Sigmoid colon (tissue), 7 donors: ENCODE measurements around the gene BACE2. TPM values are rescaled to one million over a fixed set of nuclear protein-coding genes. Genes with fewer than 3 reads are reported as not detected.
"Not testable (repeated sequence)": the region's sequence is repeated elsewhere in the genome, so short reads cannot be mapped to it uniquely, and the experiment has no call there.

Experiments
- DNase-seq: peaks from one replicate; pipeline ENCODE4 v3.0.0-alpha.2; 2019
- H3K27ac ChIP-seq, 4 donors: fragments of 200-600 bp; sonication (generic); one replicate each; pipeline ENCODE4 v1.5.1; 2016 to 2019; ENCODE audit warnings: mild to moderate bottlenecking in 1 of 4
- H3K27me3 ChIP-seq, 3 donors: fragments of 200-600 bp; sonication (generic); one replicate each; pipeline ENCODE4 v1.5.1; 2019; ENCODE audit warnings: mild to moderate bottlenecking in 1 of 3
- H3K36me3 ChIP-seq, 4 donors: fragments of 200-600 bp; sonication (generic); one replicate each; pipeline ENCODE4 v1.5.1; 2016 to 2019
- H3K4me1 ChIP-seq, 4 donors: fragments of 200-600 bp; sonication (generic); one replicate each; pipeline ENCODE4 v1.5.1; 2017 to 2019
- H3K4me3 ChIP-seq, 4 donors: fragments of 200-600 bp; sonication (generic); one replicate each; pipeline ENCODE4 v1.5.1; 2017 to 2019; ENCODE audit warnings: mild to moderate bottlenecking in 2 of 4, moderate library complexity in 1 of 4
- H3K9me3 ChIP-seq, 4 donors: fragments of 200-600 bp in 3 of 4; sonication (generic) in 3 of 4; one replicate each; pipeline versions ENCODE4 v1.5.1 to v1.6.1; 2013 to 2019
- EP300 ChIP-seq, 4 donors: sonication (generic); formaldehyde crosslinking; IDR thresholded peaks; one replicate each; pipeline ENCODE4 v1.6.1; 2017; ENCODE audit warnings: antibody characterized with exemption in 4 of 4
- POLR2A ChIP-seq, 2 donors: fragments of 450-650 bp; IDR thresholded peaks; one replicate each; pipeline ENCODE4 v1.6.1; 2016; ENCODE audit warnings: antibody characterized with exemption in 2 of 2, mild to moderate bottlenecking in 2 of 2, moderate library complexity in 2 of 2
- POLR2AphosphoS5 ChIP-seq, 4 donors: sonication (generic); formaldehyde crosslinking; IDR thresholded peaks; one replicate each; pipeline ENCODE4 v1.6.1; 2017; ENCODE audit warnings: antibody characterized with exemption in 4 of 4
- WGBS, 2 donors: extraction: QIAGEN DNeasy Blood & Tissue Kit; methylation state at CpG; one replicate each; pipeline ENCODE4 v1.1.7; 2013; 5-methylcytosine and 5-hydroxymethylcytosine counted together
- intact Hi-C: fragments of 100-400 bp; cut with DNase I; formaldehyde crosslinking; loops from one replicate; pipeline ENCODE4 v1.15.1; 2023
- polyA plus RNA-seq, 3 donors: library from polyadenylated mRNA; stranded (reverse); fragments of 200-250 nt; gene quantifications; one replicate each; pipeline ENCODE4 v1.2.3, GENCODE V29; 2013
- total RNA-seq, 4 donors: library from RNA; depleted of rRNA; stranded (reverse); fragments of >200 nt; gene quantifications; one replicate each; pipeline ENCODE4 v1.1.0, GENCODE V29; 2016
- TF ChIP-seq, protein P1 (sequence below), 4 experiments: fragments of 450-650 bp in 3 of 4; fragments of 200-600 bp in 1 of 4; IDR thresholded peaks; one replicate each; pipeline ENCODE4 v1.5.1; 2016 to 2019; ENCODE audit warnings: antibody characterized with exemption in 4 of 4, mild to moderate bottlenecking in 3 of 4, moderate library complexity in 2 of 4
- donor health status: healthy with polysubstance abuse.
- donor health status: Bipolar disorder and iron deficiency.
- donor health status: healthy.

BACE2 gene
- total and polyA plus RNA-seq, 7 donors, result 12.0 to 204 (median 52.8) TPM

DNA sequence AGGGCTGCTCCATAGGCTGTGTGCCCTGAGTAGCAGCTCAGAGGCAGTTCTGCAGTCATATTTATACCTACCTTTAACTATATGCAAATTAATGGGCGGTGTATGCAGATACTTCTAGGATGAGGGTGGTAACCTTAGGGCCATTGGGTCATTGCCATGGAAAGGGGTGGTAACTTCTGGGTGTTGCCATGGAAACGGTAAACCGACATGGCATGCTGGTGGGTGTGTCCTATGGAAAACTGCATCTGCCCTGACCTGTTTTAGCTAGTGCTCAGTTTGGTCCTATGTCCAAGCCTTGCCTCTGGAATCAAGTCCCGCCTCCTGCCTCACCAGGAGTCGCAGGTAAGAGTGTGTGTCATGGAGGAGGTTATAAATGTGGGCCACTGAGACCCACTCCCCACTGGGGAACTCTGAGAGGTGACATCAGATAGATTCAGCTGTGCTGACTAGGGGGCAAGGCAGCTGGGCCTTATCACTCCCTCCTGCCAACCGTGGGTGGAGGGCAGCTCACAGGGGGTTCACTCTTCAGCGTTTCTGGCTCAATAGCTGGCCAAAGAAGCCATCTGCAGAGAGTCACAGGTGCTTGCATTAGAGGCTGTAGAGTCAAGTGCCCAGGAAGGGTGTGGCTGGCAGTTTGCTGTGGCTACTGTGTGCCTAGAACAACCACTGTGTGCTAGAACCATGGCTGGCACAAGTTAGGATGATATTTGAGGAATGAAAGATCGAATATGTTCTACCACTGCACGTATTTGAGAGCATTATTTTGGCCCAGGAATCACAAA lies 19.0 kb downstream of the BACE2 start:
- DNase-seq, result no peak
- intact Hi-C loops, result no loop called here
- Histone ChIP-seq H3K4me3 (no peak overlapping the region), H3K27me3 (no peaks in the 10 kb centered on the region), H3K4me1 (no peaks in the 10 kb centered on the region), H3K36me3 (no peaks in the 10 kb centered on the region), H3K9me3 (no peaks in the 10 kb centered on the region), H3K27ac (no peak overlapping the region)
- TF ChIP-seq POLR2AphosphoS5 (IDR thresholded peaks at IDR 0.05), result no peak
- TF ChIP-seq, protein P1, sequence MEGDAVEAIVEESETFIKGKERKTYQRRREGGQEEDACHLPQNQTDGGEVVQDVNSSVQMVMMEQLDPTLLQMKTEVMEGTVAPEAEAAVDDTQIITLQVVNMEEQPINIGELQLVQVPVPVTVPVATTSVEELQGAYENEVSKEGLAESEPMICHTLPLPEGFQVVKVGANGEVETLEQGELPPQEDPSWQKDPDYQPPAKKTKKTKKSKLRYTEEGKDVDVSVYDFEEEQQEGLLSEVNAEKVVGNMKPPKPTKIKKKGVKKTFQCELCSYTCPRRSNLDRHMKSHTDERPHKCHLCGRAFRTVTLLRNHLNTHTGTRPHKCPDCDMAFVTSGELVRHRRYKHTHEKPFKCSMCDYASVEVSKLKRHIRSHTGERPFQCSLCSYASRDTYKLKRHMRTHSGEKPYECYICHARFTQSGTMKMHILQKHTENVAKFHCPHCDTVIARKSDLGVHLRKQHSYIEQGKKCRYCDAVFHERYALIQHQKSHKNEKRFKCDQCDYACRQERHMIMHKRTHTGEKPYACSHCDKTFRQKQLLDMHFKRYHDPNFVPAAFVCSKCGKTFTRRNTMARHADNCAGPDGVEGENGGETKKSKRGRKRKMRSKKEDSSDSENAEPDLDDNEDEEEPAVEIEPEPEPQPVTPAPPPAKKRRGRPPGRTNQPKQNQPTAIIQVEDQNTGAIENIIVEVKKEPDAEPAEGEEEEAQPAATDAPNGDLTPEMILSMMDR (IDR thresholded peaks at IDR 0.05), result no peak
- WGBS, 2 donors, result 60 to 77% methylated on average over 9 of the region's 9 CpGs

DNA sequence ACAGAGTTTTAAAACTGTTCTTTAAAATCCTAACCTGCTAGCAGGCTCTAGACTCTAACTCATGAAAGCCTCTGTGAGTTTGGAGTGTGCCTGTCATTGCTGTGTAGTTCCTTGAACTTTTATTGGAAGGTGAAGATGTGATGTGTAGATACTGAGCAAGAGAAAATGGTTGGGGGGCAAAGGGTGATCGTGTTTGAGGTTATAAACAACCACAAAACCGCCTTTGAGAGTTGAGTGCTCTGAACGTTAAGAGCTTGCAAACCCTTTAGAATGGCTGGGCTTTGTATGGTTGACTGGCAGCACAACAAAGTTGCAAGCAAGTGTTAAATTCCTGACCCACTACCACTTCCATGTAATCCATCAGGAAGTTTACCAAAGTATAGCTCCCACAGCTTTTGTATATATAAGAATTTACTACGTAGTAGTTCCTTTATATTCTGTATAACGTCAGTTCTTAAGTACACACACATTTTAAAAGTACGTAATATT lies 19.6 kb downstream of the BACE2 start:
- Histone ChIP-seq H3K9me3 (no peaks in the 10 kb centered on the region), H3K36me3 (no peaks in the 10 kb centered on the region), H3K4me3 (no peak overlapping the region), H3K27me3 (no peaks in the 10 kb centered on the region), H3K4me1 (no peaks in the 10 kb centered on the region), H3K27ac (no peak overlapping the region)
- intact Hi-C loops, result no loop called here
- WGBS, 2 donors, result 65 to 66% methylated on average over 6 of the region's 6 CpGs
- TF ChIP-seq, protein P1 (IDR thresholded peaks at IDR 0.05), result no peak
- TF ChIP-seq EP300 (IDR thresholded peaks at IDR 0.05) (no peak), POLR2A (IDR thresholded peaks at IDR 0.05) (no peak), POLR2AphosphoS5 (IDR thresholded peaks at IDR 0.05) (no peak)
- DNase-seq, result no peak

DNA sequence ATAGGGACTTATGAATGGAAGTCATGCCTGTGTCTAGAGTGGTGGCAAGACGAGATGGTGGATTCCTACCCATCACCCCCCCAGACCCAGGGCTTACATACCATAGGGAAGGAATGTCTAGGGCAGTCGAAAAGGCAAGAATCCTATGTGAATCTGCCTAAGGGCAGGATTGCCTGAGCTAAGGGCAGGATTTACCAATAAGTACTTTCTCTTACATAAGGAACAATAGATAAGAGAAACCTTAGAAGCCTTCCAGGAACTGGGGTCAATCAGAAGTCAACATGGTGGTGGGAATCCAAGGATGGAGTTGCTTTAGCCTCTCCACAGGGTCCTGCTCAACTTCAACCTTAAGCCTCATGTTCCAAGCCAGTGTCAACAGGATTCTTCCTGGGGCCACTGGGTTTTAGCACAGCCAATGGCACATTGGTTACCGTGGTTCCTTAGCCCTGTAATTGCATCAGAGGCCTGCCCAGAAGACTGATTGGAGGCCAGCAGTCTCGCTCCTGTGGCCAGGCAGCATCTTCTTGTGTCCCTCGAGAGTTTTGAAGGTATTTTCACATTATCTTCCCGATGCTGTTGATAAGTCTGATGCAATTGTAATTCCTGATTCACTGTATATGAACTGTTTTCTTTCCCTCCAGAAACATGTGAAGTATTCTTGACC lies 20.7 kb downstream of the BACE2 start:
- no peak overlapping the region for H3K27ac ChIP-seq
- H3K9me3 ChIP-seq, result no peaks in the 10 kb centered on the region
- H3K27me3 ChIP-seq, result no peaks in the 10 kb centered on the region
- no peaks in the 10 kb centered on the region for H3K4me1 ChIP-seq
- DNase-seq, result no peak
- WGBS, 2 donors, result 91 to 94% methylated on average over 6 of the region's 6 CpGs
- intact Hi-C loops, result no loop called here
- H3K4me3 ChIP-seq, result no peak overlapping the region
- TF ChIP-seq, protein P1 (IDR thresholded peaks at IDR 0.05), result no peak
- TF ChIP-seq POLR2A (IDR thresholded peaks at IDR 0.05), result no peak
- no peak for TF ChIP-seq POLR2AphosphoS5 (IDR thresholded peaks at IDR 0.05)
- TF ChIP-seq EP300 (IDR thresholded peaks at IDR 0.05), result no peak
- no peaks in the 10 kb centered on the region for H3K36me3 ChIP-seq

DNA sequence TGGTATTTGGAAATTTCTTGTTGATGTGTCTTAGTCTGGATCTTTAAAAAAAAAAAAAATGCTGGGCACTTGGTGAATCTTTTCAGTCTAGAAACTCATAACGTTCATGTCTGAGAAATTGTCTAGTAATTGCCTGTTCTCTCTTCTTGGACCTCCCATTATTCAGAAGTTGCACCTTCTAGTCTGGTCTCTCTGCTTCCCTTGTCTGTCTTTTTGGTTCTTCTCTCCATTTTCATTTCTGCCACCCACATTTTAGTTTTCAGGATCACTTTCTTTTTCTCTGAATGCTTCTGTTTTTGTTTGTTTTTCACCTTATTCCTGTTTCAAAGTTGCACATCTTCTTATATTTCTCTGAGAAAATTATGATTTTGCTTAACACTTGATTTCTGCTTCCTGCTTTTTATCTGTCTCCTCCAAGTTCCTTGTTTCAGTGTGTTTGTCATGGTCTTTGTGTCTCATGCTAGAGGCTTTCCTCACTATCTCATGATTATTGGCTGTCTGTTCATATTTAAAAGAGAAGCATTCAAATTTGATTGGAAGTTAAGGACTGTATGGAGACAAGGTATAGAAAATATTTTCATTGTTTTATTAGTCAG lies 21.3 kb downstream of the BACE2 start:
- no peak overlapping the region for H3K27ac ChIP-seq
- H3K36me3 ChIP-seq, result no peaks in the 10 kb centered on the region
- DNase-seq, result no peak
- H3K27me3 ChIP-seq, result no peaks in the 10 kb centered on the region
- H3K4me1 ChIP-seq, result no peaks in the 10 kb centered on the region
- no peak overlapping the region for H3K4me3 ChIP-seq
- no peaks in the 10 kb centered on the region for H3K9me3 ChIP-seq
- TF ChIP-seq, protein P1 (IDR thresholded peaks at IDR 0.05), result no peak
- TF ChIP-seq POLR2AphosphoS5 (IDR thresholded peaks at IDR 0.05) (no peak), EP300 (IDR thresholded peaks at IDR 0.05) (no peak), POLR2A (IDR thresholded peaks at IDR 0.05) (no peak)
- 86 to 92% methylated on average over 1 of the region's 1 CpG for WGBS, 2 donors
- intact Hi-C loops, result no loop called here

DNA sequence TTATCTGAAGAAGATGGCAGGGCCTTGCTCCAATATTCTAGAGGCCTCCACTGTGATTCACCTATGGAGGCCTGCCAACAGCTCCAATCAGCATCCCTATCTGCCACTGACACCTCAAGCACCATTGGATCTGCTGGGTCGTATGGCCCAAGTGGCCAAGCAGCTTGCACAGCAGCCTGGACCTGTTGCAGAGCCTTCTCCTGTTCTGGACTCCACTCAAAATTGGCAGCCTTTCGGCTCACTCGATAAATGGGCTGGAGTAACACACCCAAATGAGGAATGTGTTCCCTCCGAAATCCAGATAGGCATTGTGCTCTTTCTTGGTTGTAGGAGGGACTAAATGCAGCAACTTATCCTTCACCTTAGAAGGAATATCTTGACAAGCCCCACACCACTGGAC lies 24.6 kb downstream of the BACE2 start:
- intact Hi-C loops, H3K4me3 ChIP-seq, H3K36me3 ChIP-seq, H3K27ac ChIP-seq, H3K9me3 ChIP-seq, H3K27me3 ChIP-seq, DNase-seq, H3K4me1 ChIP-seq: not testable (repeated sequence)
- 94 to 96% methylated on average over 4 of the region's 4 CpGs for WGBS, 2 donors
